ENCODE results near the gene AATF. TPM values are rescaled to one million over a fixed set of nuclear protein-coding genes. Genes with fewer than 3 reads are reported as not detected.

AATF gene
- total and polyA plus RNA-seq, 2 donors, result 33.5 to 66.3 TPM

GRCh38 chr17:36944553-36944952, 4.2 kb upstream of the AATF start:
- DNase-seq (ENCODE audit: low read depth in 6 of 9, low spot score in 9 of 9), result no peak
- Histone ChIP-seq H3K4me1 (ENCODE audit: control insufficient read depth in 2 of 2, insufficient read depth in 2 of 2, low read length in 2 of 2) (peaks cover 10 to 15% of the 10 kb centered on the region in 2 donors), H3K27me3 (ENCODE audit: control insufficient read depth in 2 of 2, insufficient read depth in 1 of 2, low read length in 1 of 2) (peaks cover 78 to 91% of the 10 kb centered on the region in 2 donors), H3K36me3 (ENCODE audit: control insufficient read depth in 2 of 2, insufficient read depth in 2 of 2, low read length in 1 of 2) (no peaks in the 10 kb centered on the region), H3K9me3 (ENCODE audit: control insufficient read depth in 2 of 2, insufficient read depth in 1 of 2, low read length in 1 of 2) (peaks cover 0 to 20% of the 10 kb centered on the region in 2 donors), H3K4me3 (ENCODE audit: low read length in 2 of 2) (no peak overlapping the region), H3K27ac (ENCODE audit: low read depth in 1 of 2, low read length in 1 of 2) (no peak overlapping the region)
- 1% methylated on average over 1 of the region's 1 CpG for WGBS

- Histone ChIP-seq H3K9me3 (ENCODE audit: control insufficient read depth in 2 of 2, insufficient read depth in 1 of 2, low read length in 1 of 2) (peaks cover 0 to 20% of the 10 kb centered on the region in 2 donors), H3K27me3 (ENCODE audit: control insufficient read depth in 2 of 2, insufficient read depth in 1 of 2, low read length in 1 of 2) (peaks cover 73 to 85% of the 10 kb centered on the region in 2 donors), H3K4me1 (ENCODE audit: control insufficient read depth in 2 of 2, insufficient read depth in 2 of 2, low read length in 2 of 2) (peaks cover 16 to 19% of the 10 kb centered on the region in 2 donors), H3K27ac (ENCODE audit: low read depth in 1 of 2, low read length in 1 of 2) (no peak overlapping the region), H3K4me3 (ENCODE audit: low read length in 2 of 2) (no peak overlapping the region), H3K36me3 (ENCODE audit: control insufficient read depth in 2 of 2, insufficient read depth in 2 of 2, low read length in 1 of 2) (no peaks in the 10 kb centered on the region)
- 29% methylated on average over 1 of the region's 1 CpG for WGBS
- DNase-seq (ENCODE audit: low read depth in 6 of 9, low spot score in 9 of 9), result no peak
Observed at GRCh38 chr17:36945140-36945539, 3.6 kb upstream of the AATF start.

- Histone ChIP-seq H3K27me3 (ENCODE audit: control insufficient read depth in 2 of 2, insufficient read depth in 1 of 2, low read length in 1 of 2) (peaks cover 63 to 75% of the 10 kb centered on the region in 2 donors), H3K27ac (ENCODE audit: low read depth in 1 of 2, low read length in 1 of 2) (no peak overlapping the region), H3K36me3 (ENCODE audit: control insufficient read depth in 2 of 2, insufficient read depth in 2 of 2, low read length in 1 of 2) (peaks cover 0 to 7% of the 10 kb centered on the region in 2 donors), H3K4me1 (ENCODE audit: control insufficient read depth in 2 of 2, insufficient read depth in 2 of 2, low read length in 2 of 2) (peaks cover 18 to 24% of the 10 kb centered on the region in 2 donors), H3K4me3 (ENCODE audit: low read length in 2 of 2) (no peak overlapping the region), H3K9me3 (ENCODE audit: control insufficient read depth in 2 of 2, insufficient read depth in 1 of 2, low read length in 1 of 2) (peaks cover 0 to 20% of the 10 kb centered on the region in 2 donors)
- 12% methylated on average over 30 of the region's 30 CpGs for WGBS
- DNase-seq (ENCODE audit: low read depth in 6 of 9, low spot score in 9 of 9), result no peak
Observed at GRCh38 chr17:36945959-36946725, 2.6 kb upstream of the AATF start.

GRCh38 chr17:36946726-36947091, 2.0 kb upstream of the AATF start:
- 55% methylated on average over 2 of the region's 2 CpGs for WGBS
- peaks cover 18 to 22% of the 10 kb centered on the region in 2 donors for H3K4me1 ChIP-seq (ENCODE audit: control insufficient read depth in 2 of 2, insufficient read depth in 2 of 2, low read length in 2 of 2)

GRCh38 chr17:36947922-36948716, 635 bp upstream of the AATF start:
- H3K27me3 ChIP-seq (ENCODE audit: control insufficient read depth in 2 of 2, insufficient read depth in 1 of 2, low read length in 1 of 2), result peaks cover 43 to 55% of the 10 kb centered on the region in 2 donors
- H3K9me3 ChIP-seq (ENCODE audit: control insufficient read depth in 2 of 2, insufficient read depth in 1 of 2, low read length in 1 of 2), result peaks cover 0 to 15% of the 10 kb centered on the region in 2 donors
- peaks cover 18 to 19% of the 10 kb centered on the region in 2 donors for H3K4me1 ChIP-seq (ENCODE audit: control insufficient read depth in 2 of 2, insufficient read depth in 2 of 2, low read length in 2 of 2)
- peak overlapping the region; percentile 68 to 90 for H3K4me3 ChIP-seq (ENCODE audit: low read length in 2 of 2)
- H3K36me3 ChIP-seq (ENCODE audit: control insufficient read depth in 2 of 2, insufficient read depth in 2 of 2, low read length in 1 of 2), result peaks cover 8 to 24% of the 10 kb centered on the region in 2 donors
- WGBS, result 2% methylated on average over 26 of the region's 26 CpGs
- DNase-seq (ENCODE audit: low read depth in 6 of 9, low spot score in 9 of 9), result no peak
- no peak overlapping the region for H3K27ac ChIP-seq (ENCODE audit: low read depth in 1 of 2, low read length in 1 of 2)

More at GRCh38 chr17:36946726-36947091, 2.0 kb upstream of the AATF start:
- Histone ChIP-seq H3K27me3 (ENCODE audit: control insufficient read depth in 2 of 2, insufficient read depth in 1 of 2, low read length in 1 of 2) (peaks cover 57 to 69% of the 10 kb centered on the region in 2 donors), H3K36me3 (ENCODE audit: control insufficient read depth in 2 of 2, insufficient read depth in 2 of 2, low read length in 1 of 2) (peaks cover 0 to 12% of the 10 kb centered on the region in 2 donors), H3K27ac (ENCODE audit: low read depth in 1 of 2, low read length in 1 of 2) (no peak overlapping the region), H3K4me3 (ENCODE audit: low read length in 2 of 2) (no peak overlapping the region), H3K9me3 (ENCODE audit: control insufficient read depth in 2 of 2, insufficient read depth in 1 of 2, low read length in 1 of 2) (peaks cover 0 to 20% of the 10 kb centered on the region in 2 donors)
- DNase-seq (ENCODE audit: low read depth in 6 of 9, low spot score in 9 of 9), result no peak

- Histone ChIP-seq H3K4me3 (ENCODE audit: low read length in 2 of 2) (peak overlapping the region; percentile 68 to 90), H3K27ac (ENCODE audit: low read depth in 1 of 2, low read length in 1 of 2) (peak overlapping the region in 1 of 2 donors; percentile 82), H3K4me1 (ENCODE audit: control insufficient read depth in 2 of 2, insufficient read depth in 2 of 2, low read length in 2 of 2) (peaks cover 18 to 19% of the 10 kb centered on the region in 2 donors), H3K27me3 (ENCODE audit: control insufficient read depth in 2 of 2, insufficient read depth in 1 of 2, low read length in 1 of 2) (peaks cover 34 to 41% of the 10 kb centered on the region in 2 donors), H3K9me3 (ENCODE audit: control insufficient read depth in 2 of 2, insufficient read depth in 1 of 2, low read length in 1 of 2) (peaks cover 0 to 10% of the 10 kb centered on the region in 2 donors), H3K36me3 (ENCODE audit: control insufficient read depth in 2 of 2, insufficient read depth in 2 of 2, low read length in 1 of 2) (peaks cover 16 to 38% of the 10 kb centered on the region in 2 donors)
- WGBS, result 26% methylated on average over 9 of the region's 9 CpGs
- DNase-seq (ENCODE audit: low read depth in 6 of 9, low spot score in 9 of 9), result no peak
Observed at GRCh38 chr17:36949461-36949927, 740 bp downstream of the AATF start.

- Histone ChIP-seq H3K9me3 (ENCODE audit: control insufficient read depth in 2 of 2, insufficient read depth in 1 of 2, low read length in 1 of 2) (peaks cover 0 to 10% of the 10 kb centered on the region in 2 donors), H3K4me3 (ENCODE audit: low read length in 2 of 2) (peak overlapping the region; percentile 68 to 90), H3K27ac (ENCODE audit: low read depth in 1 of 2, low read length in 1 of 2) (no peak overlapping the region), H3K27me3 (ENCODE audit: control insufficient read depth in 2 of 2, insufficient read depth in 1 of 2, low read length in 1 of 2) (peaks cover 30 to 36% of the 10 kb centered on the region in 2 donors), H3K4me1 (ENCODE audit: control insufficient read depth in 2 of 2, insufficient read depth in 2 of 2, low read length in 2 of 2) (peaks cover 18 to 19% of the 10 kb centered on the region in 2 donors), H3K36me3 (ENCODE audit: control insufficient read depth in 2 of 2, insufficient read depth in 2 of 2, low read length in 1 of 2) (peaks cover 22 to 44% of the 10 kb centered on the region in 2 donors)
- no peak for DNase-seq (ENCODE audit: low read depth in 6 of 9, low spot score in 9 of 9)
- WGBS, result 87% methylated on average over 8 of the region's 8 CpGs
Observed at GRCh38 chr17:36950027-36950426, 1.3 kb downstream of the AATF start.

- H3K4me1 ChIP-seq (ENCODE audit: control insufficient read depth in 2 of 2, insufficient read depth in 2 of 2, low read length in 2 of 2), result peaks cover 18 to 19% of the 10 kb centered on the region in 2 donors
- peaks cover 32 to 53% of the 10 kb centered on the region in 2 donors for H3K36me3 ChIP-seq (ENCODE audit: control insufficient read depth in 2 of 2, insufficient read depth in 2 of 2, low read length in 1 of 2)
- no peak for DNase-seq (ENCODE audit: low read depth in 6 of 9, low spot score in 9 of 9)
- H3K27ac ChIP-seq (ENCODE audit: low read depth in 1 of 2, low read length in 1 of 2), result no peak overlapping the region
- WGBS, result 99% methylated on average over 5 of the region's 5 CpGs
- peaks cover 20 to 24% of the 10 kb centered on the region in 2 donors for H3K27me3 ChIP-seq (ENCODE audit: control insufficient read depth in 2 of 2, insufficient read depth in 1 of 2, low read length in 1 of 2)
- H3K9me3 ChIP-seq (ENCODE audit: control insufficient read depth in 2 of 2, insufficient read depth in 1 of 2, low read length in 1 of 2), result peaks cover 0 to 6% of the 10 kb centered on the region in 2 donors
- no peak overlapping the region for H3K4me3 ChIP-seq (ENCODE audit: low read length in 2 of 2)
Observed at GRCh38 chr17:36951084-36951789, 2.5 kb downstream of the AATF start.

All from thymus (tissue), 11 donors.